ENCODE measurements around the gene SLC16A7. TPM values are rescaled to one million over a fixed set of nuclear protein-coding genes. Genes with fewer than 3 reads are reported as not detected.
A peak's percentile ranks its signal among the peaks of the same experiment; 100 is the strongest.

SLC16A7 gene
- total RNA-seq, 1 donor from 2014 or later = 9.5 TPM

GRCh38 chr12:59624732-59625460 is 29.1 kb downstream of the SLC16A7 start:
- no peak for DNase-seq

GRCh38 chr12:59626382-59626781 is 30.6 kb downstream of the SLC16A7 start:
- DNase-seq = no peak

- DNase-seq = no peak
These were observed 31.8 kb downstream of the SLC16A7 start for GRCh38 chr12:59627582-59627981.

DNA sequence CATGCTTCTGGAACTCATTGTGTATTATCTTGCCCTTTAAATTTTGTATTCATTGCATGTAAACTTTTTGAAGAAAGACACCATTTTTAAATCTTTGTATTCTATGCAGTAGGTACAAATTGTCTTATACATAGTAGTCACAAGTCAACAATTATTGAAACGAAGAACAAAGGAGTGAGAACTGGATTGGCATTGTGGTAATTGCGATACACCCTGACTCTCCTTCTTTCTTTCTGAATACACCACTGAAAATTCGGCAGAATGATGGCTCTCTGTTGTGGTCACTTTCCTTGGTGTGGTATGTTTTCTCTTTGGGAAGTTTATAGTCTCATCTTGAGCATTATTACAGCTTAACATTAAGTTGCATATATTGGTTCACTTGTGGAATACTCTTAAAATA is 34.1 kb downstream of the SLC16A7 start:
- no peak for DNase-seq

GRCh38 chr12:59632408-59632807 is 36.6 kb downstream of the SLC16A7 start:
- no peak for DNase-seq

DNA sequence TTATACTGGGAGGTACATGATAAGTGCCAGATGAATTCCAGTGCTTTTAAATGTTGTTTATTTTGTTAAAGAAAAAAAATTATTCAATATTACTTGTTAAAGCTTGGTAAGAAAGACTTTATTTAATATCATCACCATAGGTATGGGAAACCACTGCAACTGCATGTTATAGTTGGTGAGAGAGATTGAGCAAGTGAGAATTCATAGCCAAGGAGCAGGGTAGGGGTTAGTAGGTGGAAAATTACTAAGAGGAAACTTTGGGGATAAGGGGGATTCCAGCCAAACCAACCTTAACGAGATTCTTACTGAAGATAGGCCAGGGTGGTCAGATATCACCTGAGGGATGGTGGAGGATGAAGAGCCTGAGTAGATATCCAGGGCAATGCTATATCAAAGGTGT is 38.4 kb downstream of the SLC16A7 start:
- no peak for DNase-seq

- DNase-seq = no peak
These were observed 41.3 kb downstream of the SLC16A7 start for GRCh38 chr12:59636945-59637691.

DNA sequence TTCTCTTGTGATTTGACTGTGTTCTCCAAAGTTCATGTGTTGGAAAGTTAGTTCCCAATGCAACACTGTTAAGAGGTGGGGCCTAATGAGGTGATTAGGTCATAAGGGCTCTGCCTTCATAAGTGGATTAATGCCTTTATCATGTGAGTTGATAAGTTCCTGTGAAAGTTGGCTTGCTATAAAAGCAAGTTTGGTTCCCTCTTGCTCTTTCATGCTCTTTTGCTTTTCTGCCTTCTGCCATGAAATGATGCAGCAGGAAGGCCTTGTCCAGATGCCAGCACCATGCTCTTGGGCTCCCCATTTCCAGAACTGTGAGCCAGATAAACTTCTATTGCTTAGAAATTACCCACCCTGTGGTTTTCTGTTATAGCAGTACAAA is 41.9 kb downstream of the SLC16A7 start:
- no peak for DNase-seq

- no peak for DNase-seq
These were observed 47.7 kb downstream of the SLC16A7 start for GRCh38 chr12:59643550-59643949.

- no peak for DNase-seq
These were observed 49.4 kb downstream of the SLC16A7 start for GRCh38 chr12:59645242-59645641.

DNA sequence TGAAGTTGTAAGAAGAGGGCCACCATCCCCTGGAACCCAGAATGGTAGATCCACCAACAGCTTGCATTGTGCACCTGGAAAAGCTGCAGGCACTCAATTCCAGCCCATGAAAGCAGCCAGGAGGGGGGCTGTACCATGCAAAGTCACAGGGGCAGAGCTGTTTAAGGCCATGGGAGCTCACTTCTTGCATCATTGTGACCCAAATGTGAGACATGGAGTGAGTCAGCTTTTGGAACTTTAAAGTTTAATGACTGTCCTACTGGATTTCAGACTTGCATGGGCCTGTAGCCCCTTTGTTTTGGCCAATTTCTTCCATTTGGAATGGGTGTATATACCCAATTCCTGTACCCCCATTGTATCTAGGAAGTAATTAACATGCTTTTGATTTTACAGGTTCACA is 50.8 kb downstream of the SLC16A7 start:
- DNase-seq = no peak

DNA sequence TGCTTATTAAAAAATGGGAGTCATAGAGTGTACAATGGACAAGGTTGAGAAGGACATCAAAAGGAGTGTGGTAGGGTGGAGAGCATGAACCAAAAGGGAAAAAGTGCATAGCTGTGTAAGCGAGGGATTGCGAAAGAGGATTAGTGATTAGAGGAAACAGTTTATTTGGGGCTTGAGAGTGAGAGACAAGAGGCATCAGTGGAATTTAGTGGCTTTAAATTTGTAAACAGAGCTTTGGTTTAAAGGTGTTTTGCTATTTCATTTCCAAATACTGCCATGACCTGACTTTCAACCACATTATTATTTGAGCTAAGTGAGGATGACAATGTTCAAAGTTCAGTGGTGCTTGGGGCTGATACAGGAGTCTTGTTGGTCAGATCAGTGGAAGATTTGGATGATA is 53.4 kb downstream of the SLC16A7 start:
- no peak for DNase-seq

DNA sequence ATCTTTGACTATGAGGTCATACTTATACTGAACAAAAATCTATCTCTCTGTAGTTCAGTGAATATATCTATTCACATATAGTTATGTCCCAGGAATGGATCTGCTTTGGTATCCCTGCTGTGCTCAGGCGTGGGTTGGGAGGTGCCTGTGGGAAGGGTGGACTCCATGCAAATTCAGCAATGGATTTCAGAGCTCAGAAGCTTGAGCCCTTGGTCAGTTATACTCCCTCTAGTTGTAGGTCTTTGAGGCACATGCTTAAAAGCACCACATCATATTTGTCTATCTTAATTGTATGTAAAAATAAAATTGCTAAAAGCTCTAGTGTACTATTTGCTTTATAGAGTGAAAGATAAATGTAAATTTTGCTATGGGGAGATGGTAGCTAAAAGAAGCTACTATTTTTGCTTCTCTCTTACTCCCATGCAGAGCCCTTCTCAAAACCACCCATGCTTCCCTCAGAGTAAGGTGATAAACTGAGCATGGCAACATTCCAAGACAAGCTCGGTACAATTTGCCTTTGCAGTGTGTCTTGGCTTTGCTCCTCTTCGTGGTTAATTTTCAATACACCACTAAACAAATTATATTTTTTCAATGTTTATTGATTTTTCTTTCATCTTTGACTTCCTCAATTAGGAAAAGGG is 54.9 kb downstream of the SLC16A7 start:
- peak; percentile 13 for DNase-seq

DNA sequence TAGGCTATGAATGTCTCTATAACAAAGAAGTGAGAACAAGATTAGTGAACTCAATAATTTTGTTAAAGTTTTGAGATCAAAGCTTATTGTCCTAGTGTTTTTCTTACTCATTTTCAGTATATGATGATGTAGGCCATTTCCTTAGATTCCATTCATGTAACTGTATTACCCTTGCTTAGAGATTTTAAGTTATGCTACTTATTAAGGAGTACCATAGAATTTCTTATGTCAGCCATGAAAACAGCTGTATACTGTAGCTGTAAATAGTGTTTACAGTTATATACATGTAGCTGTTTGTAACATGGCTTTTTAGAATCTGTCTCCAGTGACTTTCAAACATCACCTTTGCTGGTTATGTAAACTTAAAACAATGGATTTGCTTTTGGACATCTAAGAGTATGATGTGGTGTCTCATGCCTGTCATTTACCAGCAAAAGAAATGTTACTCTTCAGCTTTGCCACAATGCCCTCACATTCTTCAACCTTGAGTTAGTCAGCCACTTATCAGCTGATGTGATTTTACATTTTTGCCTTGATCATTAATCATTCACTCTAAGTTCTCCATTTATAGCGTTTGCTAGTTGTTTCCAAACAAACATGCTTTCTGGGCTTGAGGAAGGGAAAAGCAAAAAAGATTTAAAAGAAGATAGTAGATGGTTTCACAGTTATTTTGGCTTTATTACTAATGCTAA is 55.5 kb downstream of the SLC16A7 start:
- peak; percentile 21 for DNase-seq

DNA sequence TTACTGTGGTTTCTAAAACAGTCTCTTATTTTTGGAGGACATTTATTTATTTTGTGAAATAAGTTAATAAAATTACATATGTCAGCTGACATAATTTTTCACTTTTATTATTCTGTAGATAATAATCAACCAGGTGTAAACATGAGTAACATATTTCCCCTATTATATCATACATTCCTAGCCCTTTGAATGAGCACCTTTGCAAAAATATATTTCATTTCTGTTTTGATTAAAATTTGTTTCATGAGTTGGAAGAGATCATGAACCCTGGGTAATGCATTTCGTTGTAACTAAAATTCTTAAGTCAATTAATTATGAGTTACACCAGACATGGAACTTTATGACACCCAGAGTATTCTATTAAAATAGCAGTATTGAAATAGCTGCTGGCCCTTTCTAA is 56.3 kb downstream of the SLC16A7 start:
- no peak for DNase-seq

DNA sequence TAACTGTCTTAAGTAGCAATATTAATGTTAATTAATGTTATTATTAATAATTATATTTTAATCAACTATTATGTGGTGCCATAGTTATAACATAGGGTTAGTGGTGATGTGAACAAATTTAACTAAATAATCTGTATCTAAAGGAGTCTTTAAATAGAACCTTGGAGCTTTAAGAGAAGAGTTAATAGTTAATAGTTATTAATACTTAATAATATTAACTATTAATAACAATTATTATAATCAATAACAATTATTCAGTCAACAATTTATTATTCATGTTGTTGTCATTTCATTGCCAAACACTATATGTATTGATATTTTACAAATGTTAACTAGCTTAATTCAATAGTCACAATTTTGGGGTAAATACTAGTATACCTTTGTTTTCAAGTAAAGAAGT is 58.2 kb downstream of the SLC16A7 start:
- no peak for DNase-seq

DNA sequence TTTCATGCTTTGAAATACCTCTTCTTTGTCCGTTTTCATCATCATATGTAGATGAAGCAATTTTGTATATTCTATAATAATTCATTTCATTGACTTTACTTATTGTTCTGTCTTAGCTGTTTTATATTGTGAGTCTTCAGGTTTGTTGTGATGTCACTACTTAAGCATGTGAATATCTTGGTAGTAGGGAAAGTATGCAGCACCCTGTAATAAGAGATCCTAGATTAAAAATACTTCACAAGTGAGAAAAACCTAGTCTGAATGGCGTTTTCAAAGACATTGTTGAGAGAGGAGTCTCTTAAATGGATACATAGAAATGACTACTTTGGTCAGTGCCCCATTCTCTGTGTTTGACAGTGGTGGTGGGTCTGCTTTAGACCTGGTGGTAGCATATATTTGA is 61.4 kb downstream of the SLC16A7 start:
- no peak for DNase-seq

- no peak for DNase-seq
These were observed 61.9 kb downstream of the SLC16A7 start for GRCh38 chr12:59657711-59658110.

GRCh38 chr12:59660148-59660547 is 64.3 kb downstream of the SLC16A7 start:
- no peak for DNase-seq

GRCh38 chr12:59660921-59661597 is 65.2 kb downstream of the SLC16A7 start:
- DNase-seq = no peak

GRCh38 chr12:59664495-59664894 is 68.7 kb downstream of the SLC16A7 start:
- DNase-seq = no peak

GRCh38 chr12:59665701-59666100 is 69.9 kb downstream of the SLC16A7 start:
- no peak for DNase-seq

DNA sequence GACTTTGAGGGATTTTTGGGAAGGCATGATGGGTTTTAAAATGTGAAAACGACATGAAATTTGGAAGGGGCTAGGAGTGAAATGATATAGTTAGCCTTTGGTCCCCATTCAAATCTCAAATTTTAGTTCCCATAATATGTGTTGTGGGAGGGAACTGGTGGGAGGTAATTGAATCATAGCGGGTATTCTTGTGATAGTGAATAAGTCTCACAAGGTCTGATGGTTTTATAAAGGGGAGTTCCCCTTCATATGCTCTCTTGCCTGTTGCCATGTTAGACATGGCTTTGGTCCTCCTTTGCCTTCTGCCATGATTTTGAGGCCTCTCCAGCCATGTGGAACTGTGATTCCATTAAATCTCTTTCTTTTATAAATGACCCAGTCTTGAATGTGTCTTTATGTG is 72.8 kb downstream of the SLC16A7 start:
- DNase-seq = no peak

Data from dermis blood vessel endothelial cell (primary cell).